HepG2 (cell line): Measurements from ENCODE around the gene PCYT2. TPM values are rescaled to one million over a fixed set of nuclear protein-coding genes. Genes with fewer than 3 reads are reported as not detected.

Experiments used
- AGO1 ChIP-seq: fragments of 200-400 bp; formaldehyde crosslinking; IDR thresholded peaks from 2 replicates; pipeline ENCODE4 v1.6.1; 2017; ENCODE audit warnings: mild to moderate bottlenecking, low read depth, low read length, moderate library complexity; ENCODE audit not compliant: poor library complexity, severe bottlenecking
- DRAP1 ChIP-seq: IDR thresholded peaks from 2 replicates; pipeline ENCODE4 v1.6.1; 2016; ENCODE audit warnings: missing genetic modification reagents, missing compliant biosample characterization
- EHMT2 ChIP-seq: fragments of 200-600 bp; sonication (generic); IDR thresholded peaks from 2 replicates; pipeline ENCODE4 v1.7.0; 2017; ENCODE audit warnings: antibody characterized with exemption, low read depth, low read length, borderline replicate concordance
- ERF ChIP-seq: IDR thresholded peaks from 2 replicates; pipeline ENCODE4 v1.6.1; 2018; ENCODE audit warnings: missing biosample characterization, missing genetic modification reagents
- GABPA ChIP-seq, 2 experiments: IDR thresholded peaks; 2 replicates each; pipeline ENCODE4 v1.6.1; 2011 to 2016; ENCODE audit warnings: low read depth in 2 of 2, low read length in 1 of 2, missing biosample characterization in 1 of 2, missing genetic modification characterization in 1 of 2
- HBP1 ChIP-seq: IDR thresholded peaks from 2 replicates; pipeline ENCODE4 v1.6.1; 2016; ENCODE audit warnings: low read depth, control low read depth
- HMG20A ChIP-seq: IDR thresholded peaks from 2 replicates; pipeline ENCODE4 v1.6.1; 2016; ENCODE audit warnings: borderline replicate concordance
- MAZ ChIP-seq, 2 experiments: sonication (generic) in 1 of 2; formaldehyde crosslinking in 1 of 2; IDR thresholded peaks; 2 replicates each; pipeline versions ENCODE4 v1.5.0 to v1.6.1; 2012 to 2020; ENCODE audit warnings: low read depth in 2 of 2, mild to moderate bottlenecking in 2 of 2, borderline replicate concordance in 1 of 2, improper control_type of control experiment in 1 of 2, low read length in 1 of 2, missing genetic modification reagents in 1 of 2, moderate library complexity in 1 of 2
- NFIB ChIP-seq: sonication (generic); formaldehyde crosslinking; IDR thresholded peaks from 2 replicates; pipeline ENCODE4 v1.9.0; 2021; ENCODE audit warnings: missing genetic modification reagents, mild to moderate bottlenecking, borderline replicate concordance
- POLR2G ChIP-seq: fragments of 200-400 bp; formaldehyde crosslinking; IDR thresholded peaks from 2 replicates; pipeline ENCODE4 v1.6.1; 2018; ENCODE audit warnings: mild to moderate bottlenecking, low read depth, low read length, moderate library complexity
- PRDM4 ChIP-seq: sonication (generic); formaldehyde crosslinking; IDR thresholded peaks from 2 replicates; pipeline ENCODE4 v1.9.0; 2021; ENCODE audit warnings: missing genetic modification reagents, borderline replicate concordance
- SETDB1 ChIP-seq: sonication (generic); formaldehyde crosslinking; IDR thresholded peaks from 2 replicates; pipeline ENCODE4 v1.5.1; 2020; ENCODE audit warnings: missing genetic modification reagents, mild to moderate bottlenecking, borderline replicate concordance
- SNAI1 ChIP-seq: sonication (generic); formaldehyde crosslinking; IDR thresholded peaks from 2 replicates; pipeline ENCODE4 v1.5.0; 2020; ENCODE audit warnings: mild to moderate bottlenecking, missing genetic modification reagents, borderline replicate concordance
- TRIM24 ChIP-seq: sonication (generic); formaldehyde crosslinking; IDR thresholded peaks from 2 replicates; pipeline ENCODE4 v1.8.0; 2022; ENCODE audit warnings: mild to moderate bottlenecking, missing genetic modification reagents
- ZFAT ChIP-seq: sonication (generic); formaldehyde crosslinking; conservative IDR thresholded peaks from 2 replicates; pipeline ENCODE4 v1.8.1; 2023; ENCODE audit warnings: missing genetic modification reagents, inconsistent platforms
- ZNF281 ChIP-seq: sonication (generic); formaldehyde crosslinking; IDR thresholded peaks from 2 replicates; pipeline ENCODE4 v1.4.0; 2020; ENCODE audit warnings: missing genetic modification reagents, borderline replicate concordance
- ZNF317 ChIP-seq: sonication (generic); formaldehyde crosslinking; IDR thresholded peaks from 2 replicates; pipeline ENCODE4 v1.5.0; 2020; ENCODE audit warnings: mild to moderate bottlenecking, missing genetic modification reagents
- ZNF335 ChIP-seq: sonication (generic); formaldehyde crosslinking; IDR thresholded peaks from 2 replicates; pipeline ENCODE4 v1.4.0; 2020; ENCODE audit warnings: missing genetic modification reagents
- ZNF501 ChIP-seq: sonication (generic); formaldehyde crosslinking; IDR thresholded peaks from 2 replicates; pipeline ENCODE4 v1.5.1; 2020; ENCODE audit warnings: mild to moderate bottlenecking, moderate library complexity, missing genetic modification reagents
- ZNF564 ChIP-seq: sonication (generic); formaldehyde crosslinking; IDR thresholded peaks from 2 replicates; pipeline ENCODE4 v1.8.1; 2023; ENCODE audit warnings: mild to moderate bottlenecking, missing genetic modification reagents
- polyA plus RNA-seq, 8 experiments: library from polyadenylated mRNA; depleted of rRNA in 3 of 8; stranded (reverse) in 7 of 8; unstranded in 1 of 8; fragments of >200 nt; fragmentation: Illumina TruSeq in 4 of 8; extraction: Trizol in 4 of 8; gene quantifications; 2 replicates each; pipeline versions ENCODE4 v1.2.1 to v1.2.3, GENCODE V29; 2011 to 2016; ENCODE audit warnings: low read depth in 4 of 8, missing spikeins in 1 of 8, mixed read lengths in 1 of 8; ENCODE audit not compliant: insufficient read depth in 1 of 8
- total RNA-seq, 5 experiments: library from RNA; depleted of rRNA; stranded (reverse); fragments of >200 nt; fragmentation: Illumina TruSeq; extraction: Trizol; gene quantifications; 2 replicates each; pipeline ENCODE4 v1.2.3, GENCODE V29; 2016; ENCODE audit warnings: low read depth in 1 of 5

Gene PCYT2
- total and polyA plus RNA-seq, 2 of the 13 experiments (the other 11 are each of a cell fraction or from before 2014, with no cell fraction given) = 147 to 297 TPM

GRCh38 chr17:81860756-81861568 is 50.2 kb downstream of the PCYT2 start (continued):
- TF ChIP-seq GABPA (IDR thresholded peaks at IDR 0.05; ENCODE audit: low read depth, low read length) (no peak), GABPA (CRISPR knock-in tag; IDR thresholded peaks at IDR 0.05; ENCODE audit: low read depth) (peak; percentile 94), ZNF317 (CRISPR knock-in tag) (peak; percentile 92), ZNF501 (CRISPR knock-in tag) (peak; percentile 77), ERF (CRISPR knock-in tag) (peak; percentile 97), ZFAT (CRISPR knock-in tag) (no peak), NFIB (CRISPR knock-in tag) (no peak), PRDM4 (CRISPR knock-in tag) (no peak), ZNF564 (CRISPR knock-in tag) (no peak; the same call in 1 of the 2 replicates), AGO1 (no peak), HMG20A (CRISPR knock-in tag) (no peak), SETDB1 (CRISPR knock-in tag) (no peak), SNAI1 (peak; percentile 82; the same call in 1 of the 2 replicates), EHMT2 (no peak), TRIM24 (CRISPR knock-in tag) (peak; percentile 55; the same call in 1 of the 2 replicates), ZNF335 (CRISPR knock-in tag) (peak; percentile 60; the same call in 1 of the 2 replicates), MAZ (IDR thresholded peaks at IDR 0.05; ENCODE audit: borderline replicate concordance, low read depth, low read length) (no peak; the same call in 1 of the 2 replicates), MAZ (CRISPR knock-in tag; IDR thresholded peaks at IDR 0.05; ENCODE audit: low read depth) (peak; percentile 45), DRAP1 (CRISPR knock-in tag) (peak; percentile 90), HBP1 (CRISPR knock-in tag) (peak; percentile 22; the same call in 1 of the 2 replicates), POLR2G (peak; percentile 95), ZNF281 (peak; percentile 72; the same call in 1 of the 2 replicates)
